ENCODE results near the gene LCK.
A peak's percentile ranks its signal among the peaks of the same experiment; 100 is the strongest.

The LCK gene

DNA sequence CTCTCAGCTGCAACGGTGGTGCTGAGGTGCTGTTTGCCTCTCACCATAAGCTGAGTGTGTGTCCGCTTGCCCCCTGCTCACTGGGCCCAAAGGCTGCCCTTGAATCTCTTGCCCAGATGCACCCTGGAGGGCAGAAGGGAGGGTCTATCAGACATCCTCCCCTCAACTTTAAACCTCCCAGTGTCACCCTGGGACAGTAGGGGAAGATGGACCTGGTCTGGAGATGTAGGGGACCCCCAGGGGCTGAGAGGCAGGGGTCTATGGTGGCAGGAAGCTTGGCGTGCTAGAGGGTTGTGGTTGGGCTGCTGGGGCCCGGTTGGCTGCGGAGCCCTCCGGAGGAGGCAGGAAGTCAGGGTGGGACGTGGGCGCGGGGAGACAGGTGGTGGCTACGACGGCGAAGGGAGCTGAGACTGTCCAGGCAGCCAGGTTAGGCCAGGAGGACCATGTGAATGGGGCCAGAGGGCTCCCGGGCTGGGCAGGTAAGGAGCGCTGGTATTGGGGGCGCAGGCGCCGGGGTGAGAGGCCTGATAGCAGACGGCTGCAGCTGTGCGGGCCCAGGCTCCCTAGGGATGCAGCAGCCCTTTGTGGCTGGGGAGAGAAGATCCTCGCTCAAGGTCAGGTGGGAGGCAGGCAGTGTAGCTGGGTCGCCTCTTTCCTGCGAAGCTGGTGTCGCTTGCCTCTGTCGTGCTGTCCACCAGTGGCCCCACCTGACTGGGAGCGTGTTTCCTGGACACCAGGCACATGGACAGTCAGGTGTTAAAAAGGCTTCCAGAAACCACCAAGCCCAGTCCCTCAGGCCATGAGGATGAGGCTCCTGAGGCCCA, at the start of gene LCK:
TSS of gene LCK (plus strand) at position 373 of the 824 bp plus-strand sequence. CDS start 23,065 bp downstream, outside the sequence.
- Histone ChIP-seq H3K4me3 (ENCODE audit: low read depth, low read length) (no peak within 1 kb of the TSS), H3K4me1 (ENCODE audit: control insufficient read depth, insufficient read depth, low read length) (peaks cover 17% of the 10 kb centered on the region), H3K36me3 (ENCODE audit: control insufficient read depth, insufficient read depth, low read length) (no peaks in the 10 kb centered on the region), H3K27ac (ENCODE audit: low read depth, low read length) (no peak within 1 kb of the TSS), H3K9ac (ENCODE audit: low read depth, low read length) (no peak within 1 kb of the TSS), H3K27me3 (ENCODE audit: control insufficient read depth, insufficient read depth, low read length) (no peaks in the 10 kb centered on the region), H3K9me3 (ENCODE audit: control insufficient read depth, insufficient read depth, low read length) (no peaks in the 10 kb centered on the region)

DNA sequence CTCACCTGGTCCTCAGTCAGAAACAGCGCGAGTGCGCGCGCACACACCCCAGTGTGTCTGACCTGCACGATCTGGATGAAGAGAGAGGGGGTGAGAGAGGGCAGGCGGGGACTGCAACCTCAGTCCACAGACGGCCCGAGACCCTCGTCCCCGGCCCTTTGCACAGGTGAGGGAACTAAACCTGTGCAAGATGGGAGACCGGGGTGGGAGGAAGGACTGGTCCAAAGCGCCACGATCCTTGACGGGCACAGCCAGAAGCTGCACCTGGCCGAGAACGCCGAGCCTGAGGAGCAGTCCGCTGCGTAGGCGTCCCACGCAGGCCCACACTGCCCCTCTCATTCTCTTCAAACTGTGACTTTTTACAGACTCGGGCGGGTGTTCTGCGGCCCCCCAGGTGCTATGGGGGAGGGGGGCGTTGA, 46.1 kb upstream of the LCK start:
- Histone ChIP-seq H3K27me3 (ENCODE audit: control insufficient read depth, insufficient read depth, low read length) (peaks cover 9% of the 10 kb centered on the region), H3K36me3 (ENCODE audit: control insufficient read depth, insufficient read depth, low read length) (peaks cover 9% of the 10 kb centered on the region), H3K4me3 (ENCODE audit: low read depth, low read length) (peak overlapping the region; percentile 76), H3K27ac (ENCODE audit: low read depth, low read length) (peak overlapping the region; percentile 5), H3K9me3 (ENCODE audit: control insufficient read depth, insufficient read depth, low read length) (no peaks in the 10 kb centered on the region), H3K4me1 (ENCODE audit: control insufficient read depth, insufficient read depth, low read length) (peaks cover 11% of the 10 kb centered on the region), H3K9ac (ENCODE audit: low read depth, low read length) (peak overlapping the region; percentile 10; the same call in 1 of the 2 replicates)

DNA sequence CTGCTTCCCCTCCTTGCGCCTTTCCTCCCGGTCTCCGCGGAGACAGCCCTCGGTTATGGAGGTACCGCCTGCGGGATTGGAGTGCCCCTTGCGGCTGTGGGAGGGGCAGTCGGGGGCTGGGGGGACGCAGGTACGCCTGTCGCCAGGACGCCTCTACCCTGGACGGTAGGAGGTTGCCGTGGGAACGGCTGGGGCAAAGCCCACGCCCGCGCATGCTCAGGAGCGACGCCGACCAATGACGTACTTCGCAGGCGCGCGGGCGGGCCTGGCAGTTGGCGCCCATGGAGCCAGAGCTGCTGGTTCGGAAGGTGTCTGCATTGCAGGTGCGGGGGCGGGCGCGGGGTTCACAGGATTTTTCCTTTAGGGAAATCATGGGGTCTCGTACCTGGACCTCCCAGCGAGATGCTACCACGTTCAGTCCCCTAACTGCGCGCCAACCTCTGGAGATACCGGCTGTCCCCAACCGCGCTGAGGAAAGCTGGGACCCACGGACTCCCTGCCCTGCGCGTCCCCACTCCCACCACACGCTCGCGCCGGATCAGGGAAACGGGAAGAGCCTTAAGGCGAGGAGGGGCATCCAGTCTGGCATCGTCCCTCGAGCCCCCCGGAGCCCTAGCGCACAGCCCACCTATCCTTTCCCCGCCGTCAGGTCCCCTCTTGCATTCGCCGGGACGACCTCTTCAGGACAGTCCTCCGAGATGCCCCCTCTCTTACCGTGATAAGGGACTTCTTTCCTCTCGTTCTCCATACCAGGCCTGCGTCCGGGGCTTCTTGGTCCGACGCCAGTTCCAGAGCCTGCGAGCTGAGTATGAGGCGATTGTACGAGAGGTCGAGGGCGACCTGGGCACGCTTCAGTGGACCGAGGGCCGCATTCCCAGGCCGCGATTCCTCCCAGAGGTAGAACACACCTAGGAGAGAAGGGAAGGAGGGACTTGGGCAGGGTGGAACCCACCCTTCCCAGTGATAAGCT, 45.4 kb upstream of the LCK start, which contains the start of gene IQCC:
TSS of gene IQCC (plus strand) at position 271 of the 970 bp plus-strand sequence. CDS start at position 282, 11 bp downstream.
- H3K4me3 ChIP-seq (ENCODE audit: low read depth, low read length): peak within 1 kb of the TSS; percentile 76
- H3K27ac ChIP-seq (ENCODE audit: low read depth, low read length): peak within 1 kb of the TSS; percentile 41
- H3K4me1 ChIP-seq (ENCODE audit: control insufficient read depth, insufficient read depth, low read length): peaks cover 8% of the 10 kb centered on the region
- peaks cover 9% of the 10 kb centered on the region for H3K36me3 ChIP-seq (ENCODE audit: control insufficient read depth, insufficient read depth, low read length)
- peak within 1 kb of the TSS; percentile 60 for H3K9ac ChIP-seq (ENCODE audit: low read depth, low read length)
- peaks cover 9% of the 10 kb centered on the region for H3K27me3 ChIP-seq (ENCODE audit: control insufficient read depth, insufficient read depth, low read length)
- H3K9me3 ChIP-seq (ENCODE audit: control insufficient read depth, insufficient read depth, low read length): no peaks in the 10 kb centered on the region

DNA sequence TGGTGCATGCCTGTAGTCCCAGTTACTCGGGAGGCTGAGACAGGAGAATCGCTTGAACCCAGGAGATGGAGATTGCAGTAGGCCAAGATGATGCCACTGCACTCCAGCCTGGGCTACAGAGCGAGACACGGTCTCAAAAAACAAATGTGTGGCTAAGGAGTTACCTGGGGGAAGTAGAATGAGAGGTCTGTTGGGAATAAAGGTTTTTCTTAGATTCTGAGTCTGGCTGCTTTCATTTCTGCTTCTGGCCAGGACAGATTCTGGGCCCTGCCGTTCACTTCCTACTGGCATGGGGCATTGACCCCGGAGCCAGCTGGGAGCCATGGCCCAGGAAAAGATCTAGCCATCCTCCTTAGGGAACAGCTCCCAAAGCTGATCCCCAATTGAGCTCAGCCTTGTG, 42.6 kb upstream of the LCK start:
- H3K27ac ChIP-seq (ENCODE audit: low read depth, low read length): no peak overlapping the region
- no peak overlapping the region for H3K9ac ChIP-seq (ENCODE audit: low read depth, low read length)

DNA sequence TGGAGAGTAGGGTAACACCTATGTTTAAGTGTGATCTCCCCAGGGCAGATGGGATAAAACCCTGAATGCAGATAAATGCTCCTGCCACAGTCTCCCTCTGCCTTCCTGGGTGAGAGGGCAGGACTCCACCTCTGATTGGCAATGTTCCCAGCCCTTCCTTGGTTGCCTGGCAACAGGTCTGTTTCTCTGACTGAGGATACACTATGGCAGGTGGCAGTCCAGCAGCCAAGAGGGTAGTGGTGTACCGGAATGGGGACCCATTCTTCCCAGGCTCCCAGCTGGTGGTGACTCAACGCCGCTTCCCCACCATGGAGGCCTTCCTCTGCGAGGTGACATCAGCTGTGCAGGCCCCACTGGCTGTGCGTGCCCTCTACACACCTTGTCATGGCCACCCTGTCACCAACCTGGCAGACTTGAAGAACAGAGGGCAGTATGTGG, 42.2 kb upstream of the LCK start, which contains the start of gene DCDC2B:
TSS of gene DCDC2B (plus strand) at position 199 of the 438 bp plus-strand sequence. CDS start at position 204, 5 bp downstream.
- Histone ChIP-seq H3K4me3 (ENCODE audit: low read depth, low read length) (no peak within 1 kb of the TSS), H3K36me3 (ENCODE audit: control insufficient read depth, insufficient read depth, low read length) (peaks cover 9% of the 10 kb centered on the region), H3K27ac (ENCODE audit: low read depth, low read length) (no peak within 1 kb of the TSS), H3K4me1 (ENCODE audit: control insufficient read depth, insufficient read depth, low read length) (no peaks in the 10 kb centered on the region), H3K27me3 (ENCODE audit: control insufficient read depth, insufficient read depth, low read length) (peaks cover 9% of the 10 kb centered on the region), H3K9me3 (ENCODE audit: control insufficient read depth, insufficient read depth, low read length) (no peaks in the 10 kb centered on the region), H3K9ac (ENCODE audit: low read depth, low read length) (no peak within 1 kb of the TSS)

More for the DNA sequence above, 42.6 kb upstream of the LCK start:
- Histone ChIP-seq H3K9me3 (ENCODE audit: control insufficient read depth, insufficient read depth, low read length) (no peaks in the 10 kb centered on the region), H3K4me1 (ENCODE audit: control insufficient read depth, insufficient read depth, low read length) (no peaks in the 10 kb centered on the region), H3K27me3 (ENCODE audit: control insufficient read depth, insufficient read depth, low read length) (peaks cover 9% of the 10 kb centered on the region), H3K36me3 (ENCODE audit: control insufficient read depth, insufficient read depth, low read length) (peaks cover 9% of the 10 kb centered on the region), H3K4me3 (ENCODE audit: low read depth, low read length) (no peak overlapping the region)

DNA sequence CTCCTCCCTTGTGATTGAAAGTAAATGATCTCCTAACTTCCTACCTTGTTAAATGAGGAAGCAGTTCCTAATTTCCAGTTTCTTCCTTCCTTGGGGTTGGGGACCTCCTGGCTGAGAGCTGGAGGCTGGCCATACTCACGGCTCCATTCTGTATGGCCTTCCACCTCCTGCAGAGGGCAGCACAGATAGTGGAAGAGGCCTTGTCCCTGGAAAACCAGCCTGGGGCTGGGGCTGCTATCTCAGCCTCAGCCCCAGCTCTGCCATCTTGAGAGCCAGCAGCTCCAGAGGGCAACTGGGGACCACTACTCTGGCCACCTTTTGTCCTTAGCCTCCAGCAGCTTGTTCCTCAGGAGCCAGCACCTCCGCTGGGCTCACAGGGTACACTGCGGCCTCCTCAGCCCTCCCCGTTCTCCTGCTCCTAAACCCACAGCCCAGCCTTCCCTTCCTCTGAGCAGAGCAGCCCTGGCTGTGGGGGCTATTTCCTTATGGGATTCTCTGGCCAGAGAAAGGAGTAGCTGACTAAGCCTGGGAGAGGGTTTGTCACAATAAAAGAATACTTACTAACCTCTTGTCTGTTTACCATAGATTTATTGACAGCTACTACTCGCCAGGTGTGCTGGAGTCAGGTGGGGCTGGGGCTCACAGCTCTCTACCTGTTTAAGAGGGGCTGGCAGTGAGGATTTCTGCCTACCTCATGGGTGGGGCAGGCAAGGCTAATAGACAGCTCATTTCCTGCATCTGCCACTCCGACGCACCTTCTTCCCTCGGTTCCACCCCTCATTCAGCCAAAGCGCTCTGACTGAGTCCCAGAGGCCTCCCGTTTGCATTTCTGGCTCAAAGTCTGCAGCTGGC, 35.2 kb upstream of the LCK start:
- Histone ChIP-seq H3K36me3 (ENCODE audit: control insufficient read depth, insufficient read depth, low read length) (peaks cover 31% of the 10 kb centered on the region), H3K9me3 (ENCODE audit: control insufficient read depth, insufficient read depth, low read length) (no peaks in the 10 kb centered on the region), H3K9ac (ENCODE audit: low read depth, low read length) (no peak overlapping the region), H3K4me1 (ENCODE audit: control insufficient read depth, insufficient read depth, low read length) (no peaks in the 10 kb centered on the region), H3K4me3 (ENCODE audit: low read depth, low read length) (no peak overlapping the region), H3K27me3 (ENCODE audit: control insufficient read depth, insufficient read depth, low read length) (no peaks in the 10 kb centered on the region), H3K27ac (ENCODE audit: low read depth, low read length) (no peak overlapping the region)

DNA sequence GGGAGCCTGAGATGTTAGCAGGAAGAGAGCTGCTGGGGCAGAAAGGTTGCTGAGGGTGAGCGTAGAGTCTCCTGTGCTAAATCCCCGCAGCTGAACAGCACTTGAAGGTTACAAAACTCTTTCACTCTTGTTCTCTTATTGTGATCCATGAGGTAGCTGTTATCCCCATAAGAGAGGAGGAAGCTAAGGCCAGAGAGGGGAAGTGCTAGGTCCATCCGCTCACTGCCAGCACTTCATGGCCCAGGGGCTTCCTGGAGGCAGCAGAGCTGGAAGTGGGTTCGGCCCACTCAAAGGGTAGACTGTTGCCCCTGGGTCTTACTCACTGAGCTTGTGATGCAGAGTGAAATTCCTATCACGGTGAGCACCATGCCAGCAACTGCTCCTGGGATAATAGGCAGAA, 34.5 kb upstream of the LCK start:
- Histone ChIP-seq H3K27me3 (ENCODE audit: control insufficient read depth, insufficient read depth, low read length) (no peaks in the 10 kb centered on the region), H3K4me3 (ENCODE audit: low read depth, low read length) (no peak overlapping the region), H3K4me1 (ENCODE audit: control insufficient read depth, insufficient read depth, low read length) (peaks cover 7% of the 10 kb centered on the region), H3K27ac (ENCODE audit: low read depth, low read length) (no peak overlapping the region), H3K9me3 (ENCODE audit: control insufficient read depth, insufficient read depth, low read length) (no peaks in the 10 kb centered on the region), H3K9ac (ENCODE audit: low read depth, low read length) (no peak overlapping the region), H3K36me3 (ENCODE audit: control insufficient read depth, insufficient read depth, low read length) (peaks cover 31% of the 10 kb centered on the region)

DNA sequence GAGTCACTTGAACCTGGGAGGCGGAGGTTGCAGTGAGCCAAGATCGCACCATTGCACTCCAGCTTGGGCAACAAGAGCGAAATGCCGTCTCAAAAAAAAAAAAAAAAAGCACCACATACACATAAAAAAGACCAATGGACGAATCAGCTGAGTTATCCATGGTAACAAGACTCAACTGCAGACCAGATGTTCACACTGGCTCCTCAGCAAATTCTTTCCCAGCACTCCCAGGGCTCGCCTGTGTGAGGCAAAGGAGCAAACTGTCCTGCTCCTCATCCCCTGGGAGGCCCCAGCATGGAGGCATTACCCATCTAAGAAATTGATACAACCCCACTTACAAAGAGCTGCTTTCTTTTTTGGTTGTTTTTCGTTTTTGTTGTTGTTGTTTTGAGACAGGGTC, 32.0 kb upstream of the LCK start:
- Histone ChIP-seq H3K27ac (ENCODE audit: low read depth, low read length) (no peak overlapping the region), H3K4me1 (ENCODE audit: control insufficient read depth, insufficient read depth, low read length) (peaks cover 8% of the 10 kb centered on the region), H3K27me3 (ENCODE audit: control insufficient read depth, insufficient read depth, low read length) (no peaks in the 10 kb centered on the region), H3K36me3 (ENCODE audit: control insufficient read depth, insufficient read depth, low read length) (peaks cover 37% of the 10 kb centered on the region), H3K9ac (ENCODE audit: low read depth, low read length) (no peak overlapping the region), H3K9me3 (ENCODE audit: control insufficient read depth, insufficient read depth, low read length) (no peaks in the 10 kb centered on the region), H3K4me3 (ENCODE audit: low read depth, low read length) (no peak overlapping the region)

DNA sequence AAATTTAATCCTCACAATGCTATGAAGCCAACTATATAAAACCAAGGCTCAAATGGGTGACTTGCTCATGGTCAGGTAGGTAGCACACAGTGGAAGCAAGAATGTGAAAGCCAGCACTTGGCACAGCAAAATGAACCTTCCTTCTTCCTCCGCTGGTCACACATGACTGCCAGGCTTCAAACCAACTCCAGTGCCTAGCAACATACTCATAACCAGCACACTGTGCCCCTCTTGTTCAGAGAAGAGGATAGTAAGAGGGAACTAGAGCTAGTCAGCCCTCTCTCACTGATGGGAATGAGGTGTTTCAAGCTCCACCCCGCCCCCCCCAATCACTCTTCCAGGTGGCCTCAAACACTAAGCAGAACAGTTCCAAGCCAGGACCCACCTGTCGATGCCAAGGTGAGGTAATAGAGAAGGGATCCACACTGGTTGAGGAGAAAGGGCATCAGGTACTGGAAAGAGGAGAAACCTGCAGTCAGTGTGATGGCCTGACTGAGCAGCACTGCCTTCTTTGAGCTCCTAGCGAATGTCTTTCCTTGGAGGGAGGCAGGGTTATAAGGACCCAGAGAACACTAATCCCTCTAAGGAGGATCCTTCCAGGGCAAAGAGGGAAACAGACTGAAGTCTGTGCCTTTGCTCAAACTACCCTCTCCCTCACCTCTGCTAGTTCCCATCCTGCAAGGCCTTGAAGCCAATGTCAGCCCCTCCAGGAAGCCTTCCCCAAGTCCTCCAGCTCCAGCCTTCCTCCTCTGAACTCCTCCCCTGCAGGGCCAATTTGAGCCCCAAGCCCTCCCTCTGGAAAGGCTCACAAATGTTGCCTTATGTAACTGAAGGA, 30.1 kb upstream of the LCK start:
- H3K36me3 ChIP-seq (ENCODE audit: control insufficient read depth, insufficient read depth, low read length): peaks cover 40% of the 10 kb centered on the region
- peak overlapping the region; percentile 93 for H3K27ac ChIP-seq (ENCODE audit: low read depth, low read length)
- H3K9ac ChIP-seq (ENCODE audit: low read depth, low read length): peak overlapping the region; percentile 56; the same call in 1 of the 2 replicates
- peaks cover 8% of the 10 kb centered on the region for H3K4me1 ChIP-seq (ENCODE audit: control insufficient read depth, insufficient read depth, low read length)
- peak overlapping the region; percentile 92 for H3K4me3 ChIP-seq (ENCODE audit: low read depth, low read length)
- H3K9me3 ChIP-seq (ENCODE audit: control insufficient read depth, insufficient read depth, low read length): no peaks in the 10 kb centered on the region
- no peaks in the 10 kb centered on the region for H3K27me3 ChIP-seq (ENCODE audit: control insufficient read depth, insufficient read depth, low read length)

Data from HUES48 (cell line).